Putamen (tissue), 1 donor: ENCODE data around the gene EXOC4.

Source experiments
- DNase-seq: peaks from one replicate; pipeline ENCODE4 v3.0.0-alpha.2; 2016; ENCODE audit warnings: low spot score

The EXOC4 gene

GRCh38 chr7:133706016-133706415 is 453.1 kb downstream of the EXOC4 start:
- DNase-seq = no peak

GRCh38 chr7:133709036-133709880 is 456.4 kb downstream of the EXOC4 start:
- no peak for DNase-seq

DNA sequence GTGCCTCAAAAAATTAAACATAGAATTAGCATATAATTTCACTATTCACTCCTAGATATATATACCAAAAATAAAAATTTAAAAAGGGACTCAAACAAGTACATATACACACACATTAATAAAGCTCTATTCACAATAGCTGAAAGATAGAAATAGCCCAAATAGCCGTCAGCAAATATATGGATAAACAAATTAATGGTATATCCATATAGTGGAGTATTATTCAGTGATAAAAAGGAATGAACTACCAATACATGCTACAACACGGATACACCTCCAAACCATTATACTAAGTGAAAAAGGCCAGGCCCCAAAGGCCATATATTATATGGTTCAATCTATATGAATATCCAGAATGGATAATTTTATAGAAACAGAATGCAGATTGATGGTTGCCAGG is 459.7 kb downstream of the EXOC4 start:
- DNase-seq = no peak

DNA sequence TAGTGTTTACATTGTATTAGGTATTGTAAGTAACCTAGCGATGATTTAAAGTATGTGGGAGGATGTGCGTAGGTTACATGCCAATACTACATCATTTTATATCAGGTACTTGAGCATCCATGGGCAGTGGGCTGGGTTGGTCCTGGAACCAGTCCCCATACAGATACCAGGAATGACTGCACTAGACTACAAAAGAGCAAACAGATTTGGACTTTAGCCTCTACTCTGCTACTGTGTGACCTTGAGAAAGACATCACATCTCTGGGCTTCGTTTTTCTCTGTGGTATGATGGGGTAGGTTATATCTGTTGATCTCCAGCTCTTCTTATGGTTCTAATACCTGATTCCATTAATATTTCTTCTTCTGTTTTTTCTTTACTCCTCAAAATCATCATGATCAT is 461.8 kb downstream of the EXOC4 start:
- DNase-seq = no peak

DNA sequence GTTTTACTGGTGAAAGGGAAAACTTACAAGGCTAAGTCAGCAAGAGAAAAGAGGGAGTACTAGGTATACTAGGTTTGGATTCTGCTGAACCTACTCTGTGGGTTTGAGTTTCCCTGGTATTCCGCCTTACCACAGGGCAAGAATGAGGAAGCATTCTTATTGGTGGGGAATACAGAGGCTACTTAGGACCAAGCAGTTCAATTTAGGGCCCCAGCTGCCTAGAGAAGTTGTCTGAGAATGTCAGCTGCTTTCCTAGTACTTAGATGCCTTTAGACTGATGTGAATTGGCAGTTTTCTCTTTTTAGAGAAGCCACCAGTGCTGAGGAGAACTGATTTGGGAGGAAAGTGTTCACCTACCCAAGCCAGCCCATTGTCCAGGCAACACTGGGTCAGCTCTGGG is 465.3 kb downstream of the EXOC4 start:
- no peak for DNase-seq

GRCh38 chr7:133723044-133723443 is 470.2 kb downstream of the EXOC4 start:
- no peak for DNase-seq

DNA sequence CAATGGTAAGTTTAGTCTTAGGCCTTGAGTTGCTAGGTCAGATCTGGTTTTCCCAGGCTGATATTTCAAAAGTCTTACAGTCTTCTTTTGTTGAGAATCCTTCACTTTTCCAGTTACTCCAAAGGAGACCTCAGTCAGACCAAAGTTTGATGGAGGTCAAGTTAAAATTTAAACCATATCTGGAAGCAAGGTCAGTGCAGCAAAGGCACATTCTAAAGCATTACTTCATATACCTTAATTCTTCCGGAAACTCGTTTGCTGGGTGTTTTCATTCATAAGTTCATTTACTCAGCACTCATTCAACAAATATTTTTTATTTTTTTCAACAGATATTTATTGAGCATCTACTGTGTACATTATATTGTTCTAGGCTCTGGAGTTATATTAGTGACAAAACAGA is 471.3 kb downstream of the EXOC4 start:
- DNase-seq = no peak

DNA sequence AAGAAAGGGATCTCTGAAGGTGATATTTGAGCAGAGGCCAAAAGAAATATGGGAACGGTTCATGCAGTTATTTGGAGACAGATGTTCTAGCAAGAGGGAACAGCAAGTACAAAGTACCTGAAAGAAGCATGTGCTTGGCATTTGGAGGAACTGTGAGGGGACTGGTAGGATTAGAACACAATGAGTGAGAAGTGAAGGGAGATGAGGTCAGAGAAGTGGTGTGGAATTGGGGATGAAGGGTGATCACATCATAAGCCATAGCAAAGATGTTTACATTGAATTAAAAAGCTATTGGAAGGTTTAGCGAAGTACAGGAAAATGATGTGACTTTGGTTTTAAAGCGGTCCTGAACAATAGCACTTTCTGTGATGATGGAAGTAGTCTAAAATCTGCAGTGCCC is 471.8 kb downstream of the EXOC4 start:
- no peak for DNase-seq

- DNase-seq = no peak
Measured at GRCh38 chr7:133727476-133728214, 474.8 kb downstream of the EXOC4 start.

- DNase-seq = no peak
Measured at GRCh38 chr7:133730360-133730759, 477.5 kb downstream of the EXOC4 start.

- DNase-seq = no peak
Measured at GRCh38 chr7:133733401-133733800, 480.5 kb downstream of the EXOC4 start.

GRCh38 chr7:133735222-133735621 is 482.3 kb downstream of the EXOC4 start:
- DNase-seq = no peak

- DNase-seq = no peak
Measured at GRCh38 chr7:133739817-133740216, 486.9 kb downstream of the EXOC4 start.

DNA sequence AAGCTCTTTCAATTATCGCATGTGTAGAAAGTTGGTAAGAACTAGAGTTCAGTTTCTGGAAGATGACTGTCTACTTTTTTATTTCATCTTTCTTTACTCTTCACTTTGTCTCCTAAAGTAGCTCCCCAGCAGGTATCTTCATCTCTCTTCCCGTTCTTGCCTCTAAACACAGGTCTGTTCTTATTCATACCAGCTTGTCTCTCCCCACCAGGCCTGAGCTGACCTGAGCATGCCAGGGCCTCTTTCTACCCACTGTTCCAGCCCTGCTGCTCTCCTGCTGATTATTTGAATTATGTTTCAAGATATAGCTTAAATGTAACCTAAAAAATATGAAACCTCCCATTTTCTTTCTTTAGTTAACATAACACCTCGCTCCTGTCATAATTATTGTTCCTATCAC is 488.2 kb downstream of the EXOC4 start:
- no peak for DNase-seq

GRCh38 chr7:133741703-133742102 is 488.8 kb downstream of the EXOC4 start:
- no peak for DNase-seq

GRCh38 chr7:133742709-133743538 is 490.0 kb downstream of the EXOC4 start:
- no peak for DNase-seq

GRCh38 chr7:133744451-133744850 is 491.6 kb downstream of the EXOC4 start:
- DNase-seq = no peak

GRCh38 chr7:133746305-133746704 is 493.4 kb downstream of the EXOC4 start:
- no peak for DNase-seq

GRCh38 chr7:133746847-133747246 is 494.0 kb downstream of the EXOC4 start:
- no peak for DNase-seq

DNA sequence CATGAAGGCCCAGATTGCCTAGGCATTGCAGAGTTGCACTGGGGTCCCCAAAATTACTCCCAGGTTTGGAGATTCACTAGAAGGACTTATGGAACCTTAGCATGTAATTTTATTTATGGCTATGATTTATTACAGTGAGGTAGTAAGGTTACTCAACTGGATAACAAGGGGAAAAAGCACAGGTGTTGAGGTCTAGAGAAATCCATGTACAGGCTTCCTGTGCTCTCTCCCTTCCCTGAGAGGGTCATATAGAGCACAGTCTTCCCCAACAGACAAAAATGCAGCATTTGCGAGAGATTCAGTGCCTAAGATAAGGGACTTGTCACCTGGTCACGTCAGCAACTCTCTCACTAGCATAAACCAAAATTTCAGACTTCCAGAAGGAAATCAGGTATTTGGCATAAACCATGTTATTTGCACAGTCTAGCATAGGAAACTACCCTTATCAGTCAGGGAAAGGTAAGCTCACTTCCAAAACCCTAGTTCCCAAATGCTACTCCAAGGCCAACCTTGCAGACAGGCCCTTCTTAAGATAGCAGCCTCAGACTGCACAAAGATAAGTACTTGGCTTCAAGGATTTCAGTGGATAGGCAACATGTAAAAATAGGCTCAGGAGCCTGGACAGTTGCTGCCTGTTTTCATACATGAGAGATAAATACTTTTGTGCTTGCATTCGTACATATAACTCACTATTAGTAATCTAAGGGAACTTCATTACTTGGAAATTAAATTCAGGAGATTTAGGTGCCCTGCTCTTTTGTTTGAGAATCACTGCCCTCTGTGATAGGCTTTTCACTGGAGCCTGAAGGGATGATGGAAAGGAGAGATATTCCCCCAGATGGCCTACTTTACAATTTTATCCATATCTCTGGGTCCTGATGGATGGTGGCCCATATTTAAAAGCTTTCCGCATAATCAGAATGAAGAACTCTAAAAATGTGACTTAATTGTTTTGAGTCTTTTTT is 495.8 kb downstream of the EXOC4 start:
- DNase-seq = no peak

DNA sequence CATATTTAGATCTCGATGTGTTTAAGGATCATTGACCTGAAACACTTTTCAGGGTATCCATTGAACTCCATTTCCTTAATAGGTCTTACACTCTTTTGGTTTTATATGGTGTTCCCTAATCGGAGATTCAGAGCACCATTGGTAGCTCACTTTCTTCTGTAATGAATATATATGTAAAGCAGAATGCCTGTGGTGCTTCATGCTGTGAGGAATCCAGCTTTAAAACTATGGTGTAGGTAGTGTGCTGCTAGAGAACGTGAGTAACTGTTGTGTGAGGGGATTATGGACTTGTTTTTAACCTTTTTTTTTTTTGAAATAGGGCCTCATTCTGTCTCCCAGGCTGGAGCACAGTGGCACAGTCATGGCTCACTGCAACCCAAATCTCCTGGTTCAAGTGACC is 497.4 kb downstream of the EXOC4 start:
- DNase-seq = no peak
